ENCODE results near the gene CNTNAP5. TPM values are rescaled to one million over a fixed set of nuclear protein-coding genes. Genes with fewer than 3 reads are reported as not detected.
A peak's percentile ranks its signal among the peaks of the same experiment; 100 is the strongest.

CNTNAP5 gene
- total RNA-seq, 1 experiment from 2014 or later: not detected

GRCh38 chr2:124814968-124815745 lies 790.1 kb downstream of the CNTNAP5 start:
- no peak for TF ChIP-seq CTCF (IDR thresholded peaks at IDR 0.05; ENCODE audit: unreplicated experiment)
- no TSS peak for BruUV-seq (replicated peaks)
- peaks cover 3% of the 10 kb centered on the region for H3K4me1 Mint-ChIP-seq (ENCODE audit: insufficient read depth, unreplicated experiment)
- H3K4me3 Mint-ChIP-seq (ENCODE audit: unreplicated experiment): no peak overlapping the region
- H3K9me3 Mint-ChIP-seq (ENCODE audit: unreplicated experiment): no peaks in the 10 kb centered on the region
- H3K36me3 Mint-ChIP-seq (ENCODE audit: insufficient read depth, unreplicated experiment): no peaks in the 10 kb centered on the region
- H3K27ac Mint-ChIP-seq (ENCODE audit: low read depth, unreplicated experiment): no peak overlapping the region
- intact Hi-C loops (cut with micrococcal nuclease): loop anchor here (5.0 to 10.0 kb wide), 2 partner anchors 490 to 657 kb away; no protein-coding TSS in a partner anchor
- no peaks in the 10 kb centered on the region for H3K27me3 Mint-ChIP-seq (ENCODE audit: insufficient read depth, unreplicated experiment)
- POLR2A ChIA-PET: interaction anchor here (1.2 kb wide), 2 partner anchors 10 to 30 kb away, joined by 3 to 4 read pairs; no protein-coding TSS in a partner anchor
- CTCF ChIA-PET: interaction anchor here (1.6 kb wide), 1 partner anchor 10 kb away, joined by 5 read pairs; no protein-coding TSS in a partner anchor
- no peak for DNase-seq (ENCODE audit: unreplicated experiment)

- no peak overlapping the region for H3K4me3 Mint-ChIP-seq (ENCODE audit: unreplicated experiment)
- DNase-seq (ENCODE audit: unreplicated experiment): no peak
- H3K9me3 Mint-ChIP-seq (ENCODE audit: unreplicated experiment): no peaks in the 10 kb centered on the region
- H3K27ac Mint-ChIP-seq (ENCODE audit: low read depth, unreplicated experiment): no peak overlapping the region
- no peak for TF ChIP-seq CTCF (IDR thresholded peaks at IDR 0.05; ENCODE audit: unreplicated experiment)
- no TSS peak for BruUV-seq (replicated peaks)
- H3K36me3 Mint-ChIP-seq (ENCODE audit: insufficient read depth, unreplicated experiment): no peaks in the 10 kb centered on the region
- no peaks in the 10 kb centered on the region for H3K4me1 Mint-ChIP-seq (ENCODE audit: insufficient read depth, unreplicated experiment)
- POLR2A ChIA-PET: interaction anchor here (1.2 kb wide), 1 partner anchor 9 kb away, joined by 4 read pairs; no protein-coding TSS in a partner anchor
- intact Hi-C loops (cut with micrococcal nuclease): loop anchor here (10.0 kb wide), 1 partner anchor 491 kb away; no protein-coding TSS in a partner anchor
- CTCF ChIA-PET: no interaction called here
- no peaks in the 10 kb centered on the region for H3K27me3 Mint-ChIP-seq (ENCODE audit: insufficient read depth, unreplicated experiment)
Measured at GRCh38 chr2:124816007-124816406, 790.9 kb downstream of the CNTNAP5 start.

GRCh38 chr2:124822516-124822915 lies 797.4 kb downstream of the CNTNAP5 start:
- Mint-ChIP-seq H3K4me3 (ENCODE audit: unreplicated experiment) (no peak overlapping the region), H3K27ac (ENCODE audit: low read depth, unreplicated experiment) (no peak overlapping the region), H3K27me3 (ENCODE audit: insufficient read depth, unreplicated experiment) (no peaks in the 10 kb centered on the region), H3K4me1 (ENCODE audit: insufficient read depth, unreplicated experiment) (peaks cover 6% of the 10 kb centered on the region), H3K36me3 (ENCODE audit: insufficient read depth, unreplicated experiment) (no peaks in the 10 kb centered on the region), H3K9me3 (ENCODE audit: unreplicated experiment) (no peaks in the 10 kb centered on the region)
- CTCF ChIA-PET: interaction anchor here (0.6 kb wide), 1 partner anchor 780 kb away, joined by 3 read pairs; no protein-coding TSS in a partner anchor
- intact Hi-C loops (cut with micrococcal nuclease): no loop called here
- no TSS peak for BruUV-seq (replicated peaks)
- DNase-seq (ENCODE audit: unreplicated experiment): peak; percentile 15
- POLR2A ChIA-PET: no interaction called here
- no peak for TF ChIP-seq CTCF (IDR thresholded peaks at IDR 0.05; ENCODE audit: unreplicated experiment)

- no peaks in the 10 kb centered on the region for H3K36me3 Mint-ChIP-seq (ENCODE audit: insufficient read depth, unreplicated experiment)
- peaks cover 6% of the 10 kb centered on the region for H3K4me1 Mint-ChIP-seq (ENCODE audit: insufficient read depth, unreplicated experiment)
- DNase-seq (ENCODE audit: unreplicated experiment): no peak
- no TSS peak for BruUV-seq (replicated peaks)
- no peak overlapping the region for H3K4me3 Mint-ChIP-seq (ENCODE audit: unreplicated experiment)
- intact Hi-C loops (cut with micrococcal nuclease): no loop called here
- ChIA-PET CTCF (interaction anchor here (0.5 kb wide), 1 partner anchor 22 kb away, joined by 3 read pairs; no protein-coding TSS in a partner anchor), POLR2A (interaction anchor here (1.7 kb wide), 1 partner anchor 9 kb away, joined by 4 read pairs; no protein-coding TSS in a partner anchor)
- no peaks in the 10 kb centered on the region for H3K27me3 Mint-ChIP-seq (ENCODE audit: insufficient read depth, unreplicated experiment)
- H3K27ac Mint-ChIP-seq (ENCODE audit: low read depth, unreplicated experiment): no peak overlapping the region
- no peak for TF ChIP-seq CTCF (IDR thresholded peaks at IDR 0.05; ENCODE audit: unreplicated experiment)
- H3K9me3 Mint-ChIP-seq (ENCODE audit: unreplicated experiment): no peaks in the 10 kb centered on the region
Measured at GRCh38 chr2:124824441-124824840, 799.4 kb downstream of the CNTNAP5 start.
